GM19240 (cell line): ENCODE data around the gene E2F4.

ENCODE experiments used
- DNase-seq: peaks from one replicate; pipeline ENCODE4 v3.0.0; 2011; ENCODE audit warnings: low spot score; ENCODE audit not compliant: insufficient read length

The E2F4 gene

DNA sequence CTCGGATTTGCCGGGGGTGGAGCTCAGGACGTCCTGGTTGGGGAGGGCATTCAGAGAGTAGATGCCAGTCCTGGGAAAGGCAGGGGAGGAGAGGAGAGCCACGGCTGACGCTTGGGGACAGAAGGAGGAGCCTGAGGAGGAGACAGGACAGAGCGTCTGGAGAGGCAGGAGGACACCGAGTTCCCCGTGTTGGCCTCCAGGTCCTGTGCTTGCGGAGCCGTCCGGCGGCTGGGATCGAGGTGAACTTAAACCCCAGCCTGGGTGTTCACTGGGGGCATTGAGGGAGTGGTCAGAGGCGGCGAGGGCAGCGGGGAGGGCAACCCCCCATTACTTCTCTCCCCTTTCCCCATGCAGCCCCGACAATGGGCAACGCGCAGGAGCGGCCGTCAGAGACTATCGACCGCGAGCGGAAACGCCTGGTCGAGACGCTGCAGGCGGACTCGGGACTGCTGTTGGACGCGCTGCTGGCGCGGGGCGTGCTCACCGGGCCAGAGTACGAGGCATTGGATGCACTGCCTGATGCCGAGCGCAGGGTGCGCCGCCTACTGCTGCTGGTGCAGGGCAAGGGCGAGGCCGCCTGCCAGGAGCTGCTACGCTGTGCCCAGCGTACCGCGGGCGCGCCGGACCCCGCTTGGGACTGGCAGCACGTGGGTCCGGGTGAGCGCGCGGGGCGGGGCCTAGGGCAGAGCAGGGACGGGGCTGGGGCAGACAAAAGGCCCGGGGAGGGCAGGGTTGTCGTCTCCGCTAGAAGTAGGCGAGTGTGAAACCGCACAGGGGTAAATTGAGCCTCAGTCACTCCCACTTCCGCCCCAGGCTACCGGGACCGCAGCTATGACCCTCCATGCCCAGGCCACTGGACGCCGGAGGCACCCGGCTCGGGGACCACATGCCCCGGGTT is 17.9 kb upstream of the E2F4 start:
- no peak for DNase-seq

DNA sequence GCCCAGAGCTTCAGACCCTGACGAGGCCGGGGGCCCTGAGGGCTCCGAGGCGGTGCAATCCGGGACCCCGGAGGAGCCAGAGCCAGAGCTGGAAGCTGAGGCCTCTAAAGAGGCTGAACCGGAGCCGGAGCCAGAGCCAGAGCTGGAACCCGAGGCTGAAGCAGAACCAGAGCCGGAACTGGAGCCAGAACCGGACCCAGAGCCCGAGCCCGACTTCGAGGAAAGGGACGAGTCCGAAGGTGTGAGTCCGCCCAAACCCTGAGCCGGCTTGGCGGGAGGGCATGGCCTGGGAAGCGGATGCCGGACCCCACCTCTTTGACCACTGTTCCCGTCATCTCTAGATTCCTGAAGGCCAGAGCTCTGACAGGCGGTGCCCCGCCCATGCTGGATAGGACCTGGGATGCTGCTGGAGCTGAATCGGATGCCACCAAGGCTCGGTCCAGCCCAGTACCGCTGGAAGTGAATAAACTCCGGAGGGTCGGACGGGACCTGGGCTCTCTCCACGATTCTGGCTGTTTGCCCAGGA is 17.2 kb upstream of the E2F4 start:
- no peak for DNase-seq

DNA sequence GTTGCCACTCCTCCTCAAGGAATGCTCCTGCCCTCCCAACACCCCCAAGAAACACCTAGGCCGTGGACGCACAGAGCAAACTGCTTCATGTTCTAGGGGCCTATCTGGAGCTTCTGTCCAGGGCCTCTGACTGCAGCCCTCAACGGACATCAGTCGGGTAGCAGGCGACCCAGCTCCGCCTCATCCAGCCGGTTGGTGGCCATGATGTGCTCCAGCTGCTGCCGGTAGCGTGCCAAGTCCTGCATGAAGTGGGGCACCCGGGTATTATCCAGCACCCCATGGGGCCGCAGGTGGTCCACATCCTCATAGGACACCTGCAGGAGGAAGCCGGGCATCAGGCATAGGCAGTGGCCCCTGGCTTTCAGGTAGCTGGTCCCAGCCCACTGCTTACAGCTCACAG is 15.3 kb upstream of the E2F4 start:
- DNase-seq: no peak

DNA sequence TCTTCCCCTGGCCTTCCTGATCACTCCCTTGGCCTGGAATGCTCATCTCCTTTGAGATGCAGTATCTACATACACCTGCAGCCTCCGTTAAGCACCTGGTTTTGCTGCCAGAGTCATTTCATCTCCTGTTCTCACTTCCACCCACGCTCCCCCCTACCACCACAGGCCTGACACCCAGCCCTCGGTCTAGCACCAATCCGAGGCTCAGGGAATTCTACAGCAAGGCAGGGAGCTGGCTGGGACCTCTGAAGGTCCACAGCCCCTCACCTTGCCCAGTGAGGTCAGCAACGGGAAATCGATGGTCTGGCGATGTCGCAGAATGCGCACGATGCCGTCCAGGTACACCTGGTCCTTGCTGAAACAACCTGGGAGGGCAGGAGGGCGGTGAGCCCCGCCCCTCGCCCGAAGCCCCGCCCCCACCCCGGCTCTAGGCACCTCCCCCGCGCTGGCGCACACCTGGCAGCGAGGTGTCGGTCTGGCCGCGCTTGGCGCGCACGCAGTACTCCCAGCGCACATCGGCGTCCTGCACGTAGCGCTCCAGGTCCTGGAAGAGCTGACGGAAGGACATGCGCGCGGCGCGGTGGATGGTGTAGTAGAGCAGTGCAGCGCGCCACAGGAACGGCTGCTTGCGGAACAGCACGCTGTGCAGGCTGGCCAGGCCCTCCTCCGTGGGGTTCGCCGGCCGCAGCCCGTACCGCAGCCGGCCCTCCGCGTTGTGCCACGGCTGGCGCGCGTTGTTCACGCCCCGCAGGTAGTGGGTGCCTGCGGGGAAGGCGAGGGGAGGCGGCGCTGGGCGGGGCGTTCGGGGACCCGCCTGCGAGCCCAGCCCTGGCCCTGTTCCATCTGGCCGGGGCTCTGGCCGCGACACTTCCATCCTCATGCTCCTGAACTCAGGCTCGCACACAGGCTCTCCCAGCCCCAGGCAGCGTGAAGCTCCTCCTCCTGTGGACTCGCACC is 13.9 kb upstream of the E2F4 start:
- DNase-seq: no peak

DNA sequence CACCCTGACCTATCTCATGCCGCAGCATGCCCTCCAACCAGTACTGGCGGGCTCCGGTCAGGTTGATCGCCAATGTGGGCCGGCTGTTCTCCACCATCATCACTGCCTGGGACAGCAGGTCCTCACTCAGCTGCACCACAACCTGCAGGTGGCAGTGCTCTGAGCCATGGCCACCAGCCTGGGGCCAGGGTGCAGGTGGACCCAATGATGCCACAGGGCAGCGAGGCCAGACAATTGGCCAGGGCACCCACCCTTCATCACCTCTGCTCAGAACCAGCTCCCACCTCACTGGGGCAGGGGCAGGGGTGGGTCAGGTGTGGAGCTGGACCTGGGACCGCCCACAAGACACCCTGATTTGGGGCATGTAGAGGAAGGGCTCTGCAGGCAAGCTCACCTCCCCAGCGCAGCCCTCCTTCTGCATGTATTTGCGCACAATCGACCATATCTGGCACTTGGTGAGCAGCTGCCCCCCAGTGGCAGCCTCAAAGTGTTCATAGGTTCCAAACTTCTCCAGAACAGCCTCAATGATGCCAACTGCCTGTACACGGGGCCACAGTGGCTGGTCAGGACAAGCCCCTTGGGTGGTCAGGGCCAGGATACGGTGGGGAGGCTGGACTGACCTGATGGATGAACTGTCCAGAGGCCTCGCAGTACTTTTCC is 12.4 kb upstream of the E2F4 start:
- no peak for DNase-seq

DNA sequence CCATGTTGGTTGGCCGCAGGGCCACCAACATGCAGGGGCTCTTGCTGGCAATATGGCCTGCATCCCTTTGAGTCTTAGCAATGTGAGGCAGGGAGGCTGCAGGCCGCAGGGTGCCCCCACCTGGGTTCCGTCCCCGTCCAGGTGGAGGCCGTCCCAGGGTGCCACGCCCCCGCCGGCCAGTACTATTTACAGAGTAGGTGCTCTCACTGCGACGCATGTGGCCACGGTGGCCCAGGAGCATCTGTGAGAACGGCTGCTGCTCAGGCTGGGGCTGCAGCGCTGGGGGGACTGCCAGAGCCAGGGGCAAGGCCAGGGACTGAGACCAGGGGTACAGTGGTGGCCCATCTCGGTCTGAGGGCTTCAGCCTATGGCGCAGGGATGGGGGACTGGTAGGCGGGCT is 11.8 kb upstream of the E2F4 start:
- no peak for DNase-seq

DNA sequence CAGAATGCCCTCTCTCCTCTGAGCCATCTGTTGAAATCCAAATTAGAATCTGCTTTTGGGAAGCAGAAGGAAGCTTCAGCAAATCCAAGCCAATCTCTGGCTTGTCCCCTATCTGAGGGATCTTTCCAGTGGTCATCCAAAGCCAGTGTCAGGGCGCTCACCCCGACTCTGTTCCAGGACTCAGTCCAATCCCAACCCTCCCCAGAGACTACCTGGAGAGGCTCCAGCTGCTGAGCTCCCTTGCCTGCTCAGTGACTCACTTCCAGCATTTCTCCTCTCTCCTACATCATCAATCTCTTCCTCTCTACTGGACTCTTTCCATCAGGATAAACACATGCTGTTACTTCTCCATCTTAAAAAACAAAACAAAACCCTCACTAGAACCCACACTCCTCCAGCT is 10.6 kb upstream of the E2F4 start:
- no peak for DNase-seq

DNA sequence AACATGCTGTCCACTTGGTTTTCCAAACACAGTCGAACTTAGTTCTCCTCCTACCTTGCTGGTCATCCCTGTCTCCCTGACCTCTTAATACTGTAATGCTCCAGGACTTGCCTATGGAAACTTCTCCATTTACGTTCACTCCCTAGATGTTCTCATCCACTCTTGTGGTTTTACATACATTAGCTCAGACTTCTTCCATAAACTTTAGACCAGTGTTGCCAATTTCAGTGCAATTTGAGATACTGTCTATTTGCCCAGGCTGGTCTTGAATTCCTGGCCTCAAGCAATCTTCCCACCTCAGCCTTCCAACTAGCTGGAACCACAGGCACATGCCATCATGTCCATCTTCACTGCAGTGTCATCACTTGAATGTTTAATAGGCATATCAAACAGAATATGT is 9.7 kb upstream of the E2F4 start:
- DNase-seq: no peak

DNA sequence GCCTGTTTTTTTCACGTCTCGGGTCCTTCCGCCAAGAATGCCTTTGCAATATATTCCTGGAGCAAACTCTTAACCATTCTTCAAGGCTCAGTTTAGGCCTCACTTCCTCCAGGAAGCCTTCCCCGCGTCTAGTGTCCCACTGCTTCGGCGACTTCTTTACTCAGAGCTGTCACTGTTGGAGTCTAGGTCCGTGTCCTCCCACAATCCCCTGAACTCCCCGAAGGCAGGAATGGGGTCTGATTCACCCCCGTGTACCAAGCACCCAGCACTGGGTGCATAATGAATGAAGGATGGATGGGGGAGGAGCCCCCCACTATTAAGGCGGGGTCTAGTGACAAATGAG is 8.7 kb upstream of the E2F4 start:
- DNase-seq: no peak

DNA sequence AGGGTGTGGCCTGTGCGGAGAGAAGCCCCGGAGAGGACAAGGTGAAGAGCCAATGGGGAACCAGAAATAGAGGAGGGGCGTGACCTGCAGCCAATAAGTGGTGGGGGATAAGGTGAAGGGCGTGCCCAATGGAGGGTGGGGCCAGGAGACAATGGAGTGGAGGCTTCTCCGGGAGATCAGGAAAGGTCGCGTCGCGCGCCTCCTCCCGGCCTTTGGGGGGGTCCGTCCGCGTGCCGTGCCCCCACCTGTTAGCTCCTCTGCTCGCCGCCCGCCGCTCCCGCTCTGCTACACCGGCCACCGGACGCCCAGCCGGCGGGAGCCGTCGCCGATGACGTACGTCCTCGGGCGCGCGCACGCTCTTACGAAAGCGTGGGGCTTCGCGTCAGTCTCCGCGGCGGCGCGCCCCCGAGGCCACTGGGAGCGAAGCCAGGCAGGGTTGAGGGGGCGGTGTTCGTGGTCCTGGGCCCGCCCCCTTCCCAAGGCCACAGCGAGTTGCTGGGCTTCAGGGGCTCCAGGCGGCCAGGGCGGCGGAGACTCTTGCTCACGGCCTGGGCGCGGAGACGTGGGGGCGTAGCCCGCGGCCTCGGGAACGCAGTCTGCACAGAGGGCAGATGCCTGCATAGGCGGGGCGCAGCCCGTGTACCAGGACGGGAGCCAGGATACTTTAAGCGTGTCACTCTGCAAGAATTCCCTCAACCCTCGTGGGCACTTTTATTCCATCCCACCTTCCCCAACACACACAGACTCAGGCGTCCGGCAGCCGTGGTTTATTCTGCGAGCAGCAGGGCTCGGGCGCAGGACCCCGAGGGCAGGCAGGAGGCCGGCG is 8.1 kb upstream of the E2F4 start, which contains the start of gene MATCAP1:
MATCAP1 (minus strand) TSS at position 337 of the 826 bp plus-strand sequence. CDS start 3,353 bp downstream, outside the sequence.
- DNase-seq: peak; percentile 100

DNA sequence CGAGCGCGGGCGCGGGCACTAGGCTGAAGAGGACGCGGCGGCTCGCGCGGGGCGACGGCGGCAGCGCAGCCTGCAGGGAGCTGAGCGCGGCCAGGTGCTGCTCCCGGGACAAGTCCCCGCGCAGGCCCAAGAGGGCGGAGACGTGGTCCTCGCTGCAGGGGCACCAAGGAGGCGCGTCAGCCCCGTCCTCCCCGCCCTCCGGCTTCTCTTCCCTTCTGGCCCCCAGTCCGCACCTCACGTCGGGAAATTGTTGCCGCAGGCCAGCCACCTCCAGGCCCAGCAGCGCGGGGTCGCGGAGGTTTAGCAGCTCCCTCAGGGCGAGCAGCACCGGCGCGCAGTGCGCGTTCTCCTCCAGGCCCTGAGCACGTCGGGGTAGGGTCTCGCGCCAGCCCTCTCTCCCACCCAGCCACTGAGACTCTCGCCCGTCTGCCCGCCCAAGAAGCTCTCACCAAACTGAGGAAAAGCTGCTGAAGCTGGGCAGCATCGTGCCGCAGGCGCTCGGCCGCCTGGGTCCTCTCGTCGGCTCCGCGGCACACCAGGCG is 7.4 kb upstream of the E2F4 start:
- DNase-seq: no peak

DNA sequence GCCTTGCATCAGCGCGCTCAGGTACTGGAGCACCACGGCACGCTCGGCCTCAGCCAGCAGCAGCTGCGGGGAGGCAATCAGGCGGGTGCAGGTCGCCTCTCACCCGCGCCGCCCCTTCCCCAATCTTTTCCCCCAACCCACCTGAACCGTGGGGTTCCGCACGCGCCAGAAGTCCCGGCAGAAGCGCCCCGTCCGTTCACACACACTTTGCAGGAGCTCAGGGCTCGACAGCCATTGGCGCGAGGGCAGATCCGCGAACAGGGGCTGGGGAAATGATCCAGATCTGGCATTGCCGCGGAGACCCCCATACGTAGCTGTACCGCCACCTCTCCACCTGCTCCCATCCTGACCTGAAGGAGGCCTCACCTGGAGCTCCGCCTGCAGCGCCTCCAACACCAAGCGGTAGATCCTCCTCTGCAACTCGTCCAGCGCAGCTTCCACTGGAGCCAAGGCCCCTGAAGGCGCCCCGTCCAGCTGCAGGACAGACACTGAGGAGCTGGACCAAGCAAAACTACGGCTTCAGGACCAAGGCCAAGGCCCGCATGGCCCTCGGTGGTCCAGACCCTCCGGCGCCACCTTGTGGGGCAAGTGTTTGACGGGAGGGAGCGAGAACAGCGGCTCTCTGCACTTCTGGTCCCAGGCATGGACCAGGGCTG is 6.8 kb upstream of the E2F4 start:
- DNase-seq: no peak

DNA sequence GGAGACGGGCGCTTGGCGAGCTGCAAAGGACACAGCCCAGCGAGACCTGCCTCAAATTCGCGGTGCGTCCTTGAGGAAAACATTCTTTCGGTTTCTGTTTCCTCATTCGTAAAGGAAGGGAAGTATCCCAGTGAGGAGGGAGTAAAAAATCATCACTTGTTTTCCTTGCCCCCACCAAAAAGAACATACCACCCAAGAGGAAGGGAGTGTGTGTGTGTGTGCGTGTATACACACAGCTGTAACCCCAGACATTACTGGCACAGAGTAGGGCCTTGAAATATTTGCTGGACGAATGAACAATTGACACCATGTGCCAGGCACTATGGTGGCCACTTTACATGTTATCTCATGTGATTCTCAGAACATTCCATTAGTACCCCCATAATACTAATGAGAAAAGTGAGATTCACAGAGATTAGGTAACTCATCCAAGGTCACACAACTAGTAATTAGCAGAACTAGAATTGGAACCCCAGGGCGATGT is 6.3 kb upstream of the E2F4 start:
- DNase-seq: no peak

DNA sequence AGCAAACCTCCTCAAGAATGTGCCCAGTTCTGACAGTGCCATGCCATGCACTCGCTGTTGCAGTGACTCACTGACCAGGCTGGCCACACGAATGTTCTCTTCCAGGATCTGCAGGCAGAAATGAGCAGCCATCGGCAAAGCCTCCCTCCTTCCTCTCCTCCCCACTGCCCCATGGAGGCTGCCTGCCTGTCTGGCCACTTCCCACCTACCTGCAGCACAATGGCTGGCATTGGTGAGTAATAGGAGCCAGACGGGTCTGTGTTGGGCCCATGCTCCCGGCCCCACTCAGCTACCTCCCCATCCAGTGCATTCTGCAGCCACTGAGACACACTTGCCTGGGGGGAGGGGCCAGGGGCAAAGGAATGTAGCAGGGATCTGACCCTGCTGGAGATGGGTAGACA is 5.4 kb upstream of the E2F4 start:
- DNase-seq: no peak

DNA sequence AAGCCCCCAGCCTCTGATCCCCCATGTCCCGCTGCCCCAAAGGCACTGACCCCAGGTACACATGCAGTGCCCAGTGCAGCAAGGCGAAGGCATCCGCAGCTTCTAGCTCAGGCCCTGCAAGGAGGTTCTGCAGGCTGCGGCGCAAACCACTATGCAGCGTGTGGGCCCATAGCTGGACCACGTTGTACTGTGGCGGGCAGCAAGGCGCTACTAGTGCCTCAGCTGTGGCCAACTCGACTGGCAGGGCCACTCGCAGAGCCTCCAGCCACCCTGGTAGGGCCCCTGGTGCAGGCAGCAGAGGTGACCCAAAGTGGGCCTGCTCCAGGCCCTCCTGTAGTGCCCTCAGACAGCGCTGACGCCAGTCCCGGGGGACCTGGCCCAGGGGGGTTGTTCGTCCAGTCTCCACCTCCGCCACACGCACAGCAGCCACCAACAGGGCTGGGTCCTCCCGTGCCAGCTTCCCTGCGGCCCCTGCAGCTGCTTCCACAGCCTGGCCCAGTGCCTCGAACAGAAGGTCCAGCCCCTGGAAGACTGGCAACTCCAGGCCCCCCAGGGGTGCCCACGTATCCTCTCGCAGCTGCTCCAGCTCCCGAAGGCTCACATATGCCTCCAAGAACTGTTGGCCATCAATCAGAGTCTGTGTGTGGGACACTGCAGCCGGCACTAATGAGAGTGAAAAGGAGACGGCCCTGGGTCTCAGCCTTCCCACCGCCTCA is 4.6 kb upstream of the E2F4 start:
- DNase-seq: no peak

DNA sequence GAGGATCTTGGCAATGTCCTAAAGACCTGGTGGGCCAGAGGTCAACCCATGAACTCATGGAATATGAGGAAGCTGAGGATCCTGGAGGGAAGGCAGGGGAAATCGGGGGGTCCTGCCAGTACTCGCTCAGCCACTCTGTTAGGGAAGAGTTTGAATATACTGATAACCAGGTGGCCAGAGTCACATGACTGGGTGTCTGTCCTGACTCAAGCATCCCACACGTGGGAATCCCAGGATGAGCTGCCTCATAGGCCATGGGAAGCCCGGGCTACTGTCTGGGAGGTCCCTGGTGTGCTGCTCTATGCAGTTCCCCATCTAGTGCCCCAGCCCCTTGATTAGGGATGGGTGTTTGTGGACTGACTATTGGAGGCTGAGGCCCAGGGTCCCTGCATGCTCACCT is 3.6 kb upstream of the E2F4 start:
- no peak for DNase-seq

DNA sequence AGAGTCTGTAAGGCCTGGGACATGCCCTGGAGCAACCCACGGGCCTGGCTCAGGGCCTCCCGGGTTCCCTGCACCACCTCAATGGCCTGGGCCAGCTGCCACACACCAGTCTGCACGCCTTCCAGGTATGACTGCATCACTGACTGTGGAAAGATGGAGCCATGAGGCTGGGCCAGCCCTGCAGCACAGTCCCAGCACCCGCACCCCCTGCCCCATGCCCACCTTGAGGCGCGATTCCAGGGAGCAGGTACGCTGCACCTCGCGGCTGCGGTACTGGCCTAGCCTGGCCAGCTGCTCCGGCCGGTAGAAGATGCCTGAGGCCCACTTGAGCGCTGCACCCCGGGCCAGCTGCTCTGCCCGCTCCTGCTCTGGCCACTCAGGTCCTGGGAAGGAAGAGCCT is 3.2 kb upstream of the E2F4 start:
- DNase-seq: no peak

DNA sequence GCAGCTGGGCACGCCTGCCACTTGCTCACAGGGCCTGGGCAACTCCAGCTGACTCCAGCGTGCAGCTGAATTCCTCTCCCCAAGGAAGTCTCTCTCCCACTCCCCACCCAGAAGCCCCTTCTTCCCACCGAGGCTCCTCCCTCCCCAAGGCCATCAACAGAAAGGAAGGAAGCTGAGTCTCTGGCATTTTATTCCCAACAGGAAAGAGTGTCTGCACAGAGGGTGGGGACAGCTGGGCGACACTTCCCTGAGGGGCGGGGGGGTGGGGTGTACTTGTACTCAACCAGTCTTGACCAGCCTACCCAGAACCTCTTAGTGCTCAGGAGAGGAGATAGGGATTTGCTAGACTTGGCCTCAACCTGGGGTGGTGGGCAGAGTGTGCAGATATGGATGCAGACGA is 1.9 kb upstream of the E2F4 start, which contains the start of gene EXOC3L1:
EXOC3L1 (minus strand) TSS at position 96 of the 400 bp plus-strand sequence. CDS start 460 bp downstream, outside the sequence.
- no peak for DNase-seq
